COLO829 (cell line): ENCODE results near the gene SIL1.
"Not testable (repeated sequence)": the region's sequence is repeated elsewhere in the genome, so short reads cannot be mapped to it uniquely, and the experiment has no call there.

Experiments
- DNase-seq: peaks from one replicate; pipeline ENCODE4 v3.0.0; 2012; ENCODE audit warnings: low spot score

The SIL1 gene

GRCh38 chr5:138942066-138942465, 256.1 kb downstream of the SIL1 start:
- DNase-seq, result no peak

- no peak for DNase-seq
These were observed 259.6 kb downstream of the SIL1 start for GRCh38 chr5:138938526-138938925.

- no peak for DNase-seq
These were observed 260.5 kb downstream of the SIL1 start for GRCh38 chr5:138937392-138938387.

GRCh38 chr5:138936968-138937345, 261.2 kb downstream of the SIL1 start:
- no peak for DNase-seq

GRCh38 chr5:138936225-138936967, 261.8 kb downstream of the SIL1 start:
- no peak for DNase-seq

GRCh38 chr5:138935466-138935865, 262.7 kb downstream of the SIL1 start:
- no peak for DNase-seq

- DNase-seq, result no peak
These were observed 263.2 kb downstream of the SIL1 start for GRCh38 chr5:138934971-138935370.

GRCh38 chr5:138933522-138934290, 264.5 kb downstream of the SIL1 start:
- DNase-seq, result no peak

- DNase-seq, result no peak
These were observed 265.9 kb downstream of the SIL1 start for GRCh38 chr5:138932171-138932810.

- DNase-seq, result no peak
These were observed 267.6 kb downstream of the SIL1 start for GRCh38 chr5:138930371-138931097.

- DNase-seq, result peak; percentile 96
These were observed 268.6 kb downstream of the SIL1 start for GRCh38 chr5:138929571-138929955.

- DNase-seq, result no peak
These were observed 270.2 kb downstream of the SIL1 start for GRCh38 chr5:138927979-138928378.

- DNase-seq, result no peak
These were observed 270.6 kb downstream of the SIL1 start for GRCh38 chr5:138927544-138927943.

GRCh38 chr5:138926688-138927448, 271.3 kb downstream of the SIL1 start:
- no peak for DNase-seq

- DNase-seq, result no peak
These were observed 271.9 kb downstream of the SIL1 start for GRCh38 chr5:138926257-138926656.

- DNase-seq, result no peak
These were observed 273.0 kb downstream of the SIL1 start for GRCh38 chr5:138925090-138925635.

GRCh38 chr5:138922494-138922893, 275.7 kb downstream of the SIL1 start:
- no peak for DNase-seq

- not testable (repeated sequence) for DNase-seq
These were observed 276.8 kb downstream of the SIL1 start for GRCh38 chr5:138921362-138921761.

GRCh38 chr5:138920181-138920580, 278.0 kb downstream of the SIL1 start:
- no peak for DNase-seq

- no peak for DNase-seq
These were observed 279.5 kb downstream of the SIL1 start for GRCh38 chr5:138918686-138919085.
